K562 (cell line): ENCODE data around the gene ZDHHC12. TPM values are rescaled to one million over a fixed set of nuclear protein-coding genes. Genes with fewer than 3 reads are reported as not detected.

Experiments used
- CC2D1A ChIP-seq: fragments of 450-650 bp; IDR thresholded peaks from 2 replicates; pipeline ENCODE4 v1.6.1; 2017; ENCODE audit warnings: mild to moderate bottlenecking
- CTBP1 ChIP-seq: fragments of 450-650 bp; IDR thresholded peaks from 2 replicates; pipeline ENCODE4 v1.6.1; 2016; ENCODE audit warnings: borderline replicate concordance
- HIVEP1 ChIP-seq: fragments of 250-450 bp; sonication (Bioruptor Pico); IDR thresholded peaks from 2 replicates; pipeline ENCODE4 v1.4.0; 2020; ENCODE audit warnings: mild to moderate bottlenecking
- SMC3 ChIP-seq: conservative IDR thresholded peaks from 2 replicates; pipeline ENCODE4 v1.6.1; 2011; ENCODE audit warnings: low read depth, low read length, improper control_type of control experiment; ENCODE audit not compliant: insufficient read depth
- SRSF9 ChIP-seq: fragments of 200-400 bp; formaldehyde crosslinking; IDR thresholded peaks from 2 replicates; pipeline ENCODE4 v1.6.1; 2017; ENCODE audit warnings: low read depth, low read length, borderline replicate concordance
- ZNF146 ChIP-seq: IDR thresholded peaks from one replicate; pipeline ENCODE4 v1.6.1; 2018; ENCODE audit warnings: missing compliant biosample characterization; ENCODE audit not compliant: unreplicated experiment
- polyA plus RNA-seq, 8 experiments: library from polyadenylated mRNA; depleted of rRNA in 4 of 8; stranded (reverse) in 5 of 8; unstranded in 3 of 8; fragments of >200 nt; fragmentation: Nextera tagmentation in 2 of 8; fragmentation: Illumina TruSeq in 1 of 8; extraction: Ambion mirVana in 2 of 8; extraction: Trizol in 1 of 8; gene quantifications; 2 replicates each; pipeline versions ENCODE4 v1.2.1 to v1.2.3, GENCODE V29; 2011 to 2014; ENCODE audit warnings: inconsistent platforms in 1 of 8, missing spikeins in 1 of 8
- total RNA-seq, 7 experiments: library from RNA; depleted of rRNA in 6 of 7; stranded (reverse); fragments of >200 nt in 6 of 7; fragmentation: Illumina TruSeq in 2 of 7; extraction: Trizol in 2 of 7; gene quantifications; 2 replicates each; pipeline versions ENCODE4 v1.2.1 to v1.2.3, GENCODE V29; 2011 to 2021; ENCODE audit warnings: low replicate concordance in 1 of 7
- TF ChIP-seq, protein P1 (sequence below), 2 experiments: fragments of 150-350 bp in 1 of 2; IDR thresholded peaks; 2 replicates each; pipeline ENCODE4 v1.6.1; 2012 to 2016; ENCODE audit warnings: low read depth in 2 of 2, low read length in 2 of 2, mild to moderate bottlenecking in 1 of 2, moderate library complexity in 1 of 2
- TF ChIP-seq, protein P2 (sequence below): fragments of 200-400 bp; formaldehyde crosslinking; IDR thresholded peaks from 2 replicates; pipeline ENCODE4 v1.6.1; 2017; ENCODE audit warnings: mild to moderate bottlenecking, low read depth, low read length, moderate library complexity
- TF ChIP-seq, protein P3 (sequence below): fragments of 200-600 bp; sonication (generic); IDR thresholded peaks from one replicate; pipeline ENCODE4 v1.6.1; 2012; ENCODE audit warnings: mild to moderate bottlenecking, low read depth, low read length, inconsistent platforms

The ZDHHC12 gene
- total and polyA plus RNA-seq, 9 of the 15 experiments (the other 6 are each of a cell fraction or from before 2014, with no cell fraction given), result 0.21 to 38.0 (median 13.8) TPM

DNA sequence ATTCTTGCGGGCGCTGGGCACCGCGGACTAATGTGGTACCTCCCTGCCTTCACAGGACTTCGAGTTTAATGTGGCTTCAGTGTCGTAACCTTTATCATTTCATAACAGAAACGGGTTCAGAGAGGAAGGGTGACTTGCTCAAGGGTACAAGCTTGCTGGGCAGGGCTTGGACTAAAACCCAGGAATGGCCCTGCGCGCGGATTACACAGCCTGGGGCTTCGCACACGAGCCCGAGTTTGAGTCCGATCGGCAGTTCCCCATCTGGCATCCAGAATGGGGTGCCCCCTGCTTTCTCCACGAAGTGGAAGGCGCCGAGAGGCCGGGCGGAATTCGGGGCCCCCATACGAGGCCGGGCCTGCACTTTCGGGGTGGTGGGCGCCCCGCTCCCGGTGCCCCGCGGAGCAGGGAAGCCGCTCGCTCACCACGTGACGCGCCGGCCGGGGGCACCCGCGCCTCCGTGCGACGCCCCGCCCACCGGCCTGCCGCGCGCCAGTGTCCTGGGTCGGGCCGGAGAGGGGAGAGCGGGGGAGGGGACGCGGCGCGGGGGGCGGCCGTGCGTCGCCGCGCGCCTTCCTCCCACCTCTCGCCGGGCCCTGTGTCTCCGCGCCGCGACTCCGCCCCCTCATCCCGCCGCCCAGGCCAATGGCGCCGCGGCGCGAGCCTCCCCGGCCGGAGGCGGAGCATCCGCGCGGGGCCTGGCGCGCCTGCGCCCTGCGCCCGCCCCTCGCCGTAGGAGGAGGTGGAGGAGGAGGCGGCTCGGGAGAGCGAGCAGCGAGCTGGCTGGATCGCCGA is 35.2 kb downstream of the ZDHHC12 start, which contains the start of gene SET (continued):
- TF ChIP-seq, protein P1, sequence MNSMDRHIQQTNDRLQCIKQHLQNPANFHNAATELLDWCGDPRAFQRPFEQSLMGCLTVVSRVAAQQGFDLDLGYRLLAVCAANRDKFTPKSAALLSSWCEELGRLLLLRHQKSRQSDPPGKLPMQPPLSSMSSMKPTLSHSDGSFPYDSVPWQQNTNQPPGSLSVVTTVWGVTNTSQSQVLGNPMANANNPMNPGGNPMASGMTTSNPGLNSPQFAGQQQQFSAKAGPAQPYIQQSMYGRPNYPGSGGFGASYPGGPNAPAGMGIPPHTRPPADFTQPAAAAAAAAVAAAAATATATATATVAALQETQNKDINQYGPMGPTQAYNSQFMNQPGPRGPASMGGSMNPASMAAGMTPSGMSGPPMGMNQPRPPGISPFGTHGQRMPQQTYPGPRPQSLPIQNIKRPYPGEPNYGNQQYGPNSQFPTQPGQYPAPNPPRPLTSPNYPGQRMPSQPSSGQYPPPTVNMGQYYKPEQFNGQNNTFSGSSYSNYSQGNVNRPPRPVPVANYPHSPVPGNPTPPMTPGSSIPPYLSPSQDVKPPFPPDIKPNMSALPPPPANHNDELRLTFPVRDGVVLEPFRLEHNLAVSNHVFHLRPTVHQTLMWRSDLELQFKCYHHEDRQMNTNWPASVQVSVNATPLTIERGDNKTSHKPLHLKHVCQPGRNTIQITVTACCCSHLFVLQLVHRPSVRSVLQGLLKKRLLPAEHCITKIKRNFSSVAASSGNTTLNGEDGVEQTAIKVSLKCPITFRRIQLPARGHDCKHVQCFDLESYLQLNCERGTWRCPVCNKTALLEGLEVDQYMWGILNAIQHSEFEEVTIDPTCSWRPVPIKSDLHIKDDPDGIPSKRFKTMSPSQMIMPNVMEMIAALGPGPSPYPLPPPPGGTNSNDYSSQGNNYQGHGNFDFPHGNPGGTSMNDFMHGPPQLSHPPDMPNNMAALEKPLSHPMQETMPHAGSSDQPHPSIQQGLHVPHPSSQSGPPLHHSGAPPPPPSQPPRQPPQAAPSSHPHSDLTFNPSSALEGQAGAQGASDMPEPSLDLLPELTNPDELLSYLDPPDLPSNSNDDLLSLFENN (IDR thresholded peaks at IDR 0.05; ENCODE audit: low read depth in 2 of 2, low read length in 2 of 2), result 0 out of 4 replicates have a peak, but pooled peaks of 1 of the 2 experiments have one; percentile 19
- TF ChIP-seq SRSF9, result no peak
- no peak for TF ChIP-seq CC2D1A
- TF ChIP-seq, protein P2, sequence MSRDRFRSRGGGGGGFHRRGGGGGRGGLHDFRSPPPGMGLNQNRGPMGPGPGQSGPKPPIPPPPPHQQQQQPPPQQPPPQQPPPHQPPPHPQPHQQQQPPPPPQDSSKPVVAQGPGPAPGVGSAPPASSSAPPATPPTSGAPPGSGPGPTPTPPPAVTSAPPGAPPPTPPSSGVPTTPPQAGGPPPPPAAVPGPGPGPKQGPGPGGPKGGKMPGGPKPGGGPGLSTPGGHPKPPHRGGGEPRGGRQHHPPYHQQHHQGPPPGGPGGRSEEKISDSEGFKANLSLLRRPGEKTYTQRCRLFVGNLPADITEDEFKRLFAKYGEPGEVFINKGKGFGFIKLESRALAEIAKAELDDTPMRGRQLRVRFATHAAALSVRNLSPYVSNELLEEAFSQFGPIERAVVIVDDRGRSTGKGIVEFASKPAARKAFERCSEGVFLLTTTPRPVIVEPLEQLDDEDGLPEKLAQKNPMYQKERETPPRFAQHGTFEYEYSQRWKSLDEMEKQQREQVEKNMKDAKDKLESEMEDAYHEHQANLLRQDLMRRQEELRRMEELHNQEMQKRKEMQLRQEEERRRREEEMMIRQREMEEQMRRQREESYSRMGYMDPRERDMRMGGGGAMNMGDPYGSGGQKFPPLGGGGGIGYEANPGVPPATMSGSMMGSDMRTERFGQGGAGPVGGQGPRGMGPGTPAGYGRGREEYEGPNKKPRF, result no peak
- peak; percentile 100 for TF ChIP-seq CTBP1
- no peak for TF ChIP-seq ZNF146 (CRISPR knock-in tag)
- TF ChIP-seq SMC3, result no peak
- TF ChIP-seq, protein P3, sequence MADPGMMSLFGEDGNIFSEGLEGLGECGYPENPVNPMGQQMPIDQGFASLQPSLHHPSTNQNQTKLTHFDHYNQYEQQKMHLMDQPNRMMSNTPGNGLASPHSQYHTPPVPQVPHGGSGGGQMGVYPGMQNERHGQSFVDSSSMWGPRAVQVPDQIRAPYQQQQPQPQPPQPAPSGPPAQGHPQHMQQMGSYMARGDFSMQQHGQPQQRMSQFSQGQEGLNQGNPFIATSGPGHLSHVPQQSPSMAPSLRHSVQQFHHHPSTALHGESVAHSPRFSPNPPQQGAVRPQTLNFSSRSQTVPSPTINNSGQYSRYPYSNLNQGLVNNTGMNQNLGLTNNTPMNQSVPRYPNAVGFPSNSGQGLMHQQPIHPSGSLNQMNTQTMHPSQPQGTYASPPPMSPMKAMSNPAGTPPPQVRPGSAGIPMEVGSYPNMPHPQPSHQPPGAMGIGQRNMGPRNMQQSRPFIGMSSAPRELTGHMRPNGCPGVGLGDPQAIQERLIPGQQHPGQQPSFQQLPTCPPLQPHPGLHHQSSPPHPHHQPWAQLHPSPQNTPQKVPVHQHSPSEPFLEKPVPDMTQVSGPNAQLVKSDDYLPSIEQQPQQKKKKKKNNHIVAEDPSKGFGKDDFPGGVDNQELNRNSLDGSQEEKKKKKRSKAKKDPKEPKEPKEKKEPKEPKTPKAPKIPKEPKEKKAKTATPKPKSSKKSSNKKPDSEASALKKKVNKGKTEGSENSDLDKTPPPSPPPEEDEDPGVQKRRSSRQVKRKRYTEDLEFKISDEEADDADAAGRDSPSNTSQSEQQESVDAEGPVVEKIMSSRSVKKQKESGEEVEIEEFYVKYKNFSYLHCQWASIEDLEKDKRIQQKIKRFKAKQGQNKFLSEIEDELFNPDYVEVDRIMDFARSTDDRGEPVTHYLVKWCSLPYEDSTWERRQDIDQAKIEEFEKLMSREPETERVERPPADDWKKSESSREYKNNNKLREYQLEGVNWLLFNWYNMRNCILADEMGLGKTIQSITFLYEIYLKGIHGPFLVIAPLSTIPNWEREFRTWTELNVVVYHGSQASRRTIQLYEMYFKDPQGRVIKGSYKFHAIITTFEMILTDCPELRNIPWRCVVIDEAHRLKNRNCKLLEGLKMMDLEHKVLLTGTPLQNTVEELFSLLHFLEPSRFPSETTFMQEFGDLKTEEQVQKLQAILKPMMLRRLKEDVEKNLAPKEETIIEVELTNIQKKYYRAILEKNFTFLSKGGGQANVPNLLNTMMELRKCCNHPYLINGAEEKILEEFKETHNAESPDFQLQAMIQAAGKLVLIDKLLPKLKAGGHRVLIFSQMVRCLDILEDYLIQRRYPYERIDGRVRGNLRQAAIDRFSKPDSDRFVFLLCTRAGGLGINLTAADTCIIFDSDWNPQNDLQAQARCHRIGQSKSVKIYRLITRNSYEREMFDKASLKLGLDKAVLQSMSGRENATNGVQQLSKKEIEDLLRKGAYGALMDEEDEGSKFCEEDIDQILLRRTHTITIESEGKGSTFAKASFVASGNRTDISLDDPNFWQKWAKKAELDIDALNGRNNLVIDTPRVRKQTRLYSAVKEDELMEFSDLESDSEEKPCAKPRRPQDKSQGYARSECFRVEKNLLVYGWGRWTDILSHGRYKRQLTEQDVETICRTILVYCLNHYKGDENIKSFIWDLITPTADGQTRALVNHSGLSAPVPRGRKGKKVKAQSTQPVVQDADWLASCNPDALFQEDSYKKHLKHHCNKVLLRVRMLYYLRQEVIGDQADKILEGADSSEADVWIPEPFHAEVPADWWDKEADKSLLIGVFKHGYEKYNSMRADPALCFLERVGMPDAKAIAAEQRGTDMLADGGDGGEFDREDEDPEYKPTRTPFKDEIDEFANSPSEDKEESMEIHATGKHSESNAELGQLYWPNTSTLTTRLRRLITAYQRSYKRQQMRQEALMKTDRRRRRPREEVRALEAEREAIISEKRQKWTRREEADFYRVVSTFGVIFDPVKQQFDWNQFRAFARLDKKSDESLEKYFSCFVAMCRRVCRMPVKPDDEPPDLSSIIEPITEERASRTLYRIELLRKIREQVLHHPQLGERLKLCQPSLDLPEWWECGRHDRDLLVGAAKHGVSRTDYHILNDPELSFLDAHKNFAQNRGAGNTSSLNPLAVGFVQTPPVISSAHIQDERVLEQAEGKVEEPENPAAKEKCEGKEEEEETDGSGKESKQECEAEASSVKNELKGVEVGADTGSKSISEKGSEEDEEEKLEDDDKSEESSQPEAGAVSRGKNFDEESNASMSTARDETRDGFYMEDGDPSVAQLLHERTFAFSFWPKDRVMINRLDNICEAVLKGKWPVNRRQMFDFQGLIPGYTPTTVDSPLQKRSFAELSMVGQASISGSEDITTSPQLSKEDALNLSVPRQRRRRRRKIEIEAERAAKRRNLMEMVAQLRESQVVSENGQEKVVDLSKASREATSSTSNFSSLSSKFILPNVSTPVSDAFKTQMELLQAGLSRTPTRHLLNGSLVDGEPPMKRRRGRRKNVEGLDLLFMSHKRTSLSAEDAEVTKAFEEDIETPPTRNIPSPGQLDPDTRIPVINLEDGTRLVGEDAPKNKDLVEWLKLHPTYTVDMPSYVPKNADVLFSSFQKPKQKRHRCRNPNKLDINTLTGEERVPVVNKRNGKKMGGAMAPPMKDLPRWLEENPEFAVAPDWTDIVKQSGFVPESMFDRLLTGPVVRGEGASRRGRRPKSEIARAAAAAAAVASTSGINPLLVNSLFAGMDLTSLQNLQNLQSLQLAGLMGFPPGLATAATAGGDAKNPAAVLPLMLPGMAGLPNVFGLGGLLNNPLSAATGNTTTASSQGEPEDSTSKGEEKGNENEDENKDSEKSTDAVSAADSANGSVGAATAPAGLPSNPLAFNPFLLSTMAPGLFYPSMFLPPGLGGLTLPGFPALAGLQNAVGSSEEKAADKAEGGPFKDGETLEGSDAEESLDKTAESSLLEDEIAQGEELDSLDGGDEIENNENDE, result no peak
- TF ChIP-seq HIVEP1 (CRISPR knock-in tag), result peak; percentile 95
